GM13977 (cell line): ENCODE measurements around the gene NSG2.
"Not testable (repeated sequence)": the region's sequence is repeated elsewhere in the genome, so short reads cannot be mapped to it uniquely, and the experiment has no call there.

Experiments
- DNase-seq: peaks from one replicate; pipeline ENCODE4 v3.0.0; 2012; ENCODE audit warnings: low spot score
- in situ Hi-C: fragments of 300-500 bp; cut with MboI; formaldehyde crosslinking; loops from one replicate; pipeline ENCODE4 v1.12.0; 2022; ENCODE audit warnings: low sequenced_read_pairs, low pct_unique_long_range_greater_than_20kb, mixed read lengths, inconsistent platforms; ENCODE audit not compliant: unreplicated experiment
- TF ChIP-seq, protein P1 (sequence below): IDR thresholded peaks from 2 replicates; pipeline ENCODE4 v1.5.1; 2012; ENCODE audit warnings: mild to moderate bottlenecking, control low read depth; ENCODE audit not compliant: insufficient read depth; ENCODE audit errors: extremely low read depth, missing control alignments

Gene NSG2

DNA sequence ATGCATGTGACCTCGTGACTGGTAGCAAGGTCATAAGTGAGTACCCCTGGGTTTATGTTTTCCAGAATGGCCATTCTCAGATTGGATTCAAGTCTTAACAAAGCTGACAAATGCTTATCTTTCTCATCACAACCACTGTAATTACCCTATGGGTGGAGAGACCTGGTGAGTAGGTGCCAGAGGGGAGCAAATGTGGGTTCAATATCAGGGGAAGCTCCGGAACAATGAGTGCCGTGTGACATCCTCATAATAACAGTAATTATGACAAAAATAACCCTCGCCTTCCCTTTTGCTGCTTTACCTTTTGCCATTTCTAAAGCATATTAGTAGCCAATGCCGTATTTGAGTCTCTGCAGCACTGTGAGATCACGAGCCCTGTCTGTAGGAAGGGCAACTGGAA is 95.9 kb downstream of the NSG2 start:
- TF ChIP-seq, protein P1, sequence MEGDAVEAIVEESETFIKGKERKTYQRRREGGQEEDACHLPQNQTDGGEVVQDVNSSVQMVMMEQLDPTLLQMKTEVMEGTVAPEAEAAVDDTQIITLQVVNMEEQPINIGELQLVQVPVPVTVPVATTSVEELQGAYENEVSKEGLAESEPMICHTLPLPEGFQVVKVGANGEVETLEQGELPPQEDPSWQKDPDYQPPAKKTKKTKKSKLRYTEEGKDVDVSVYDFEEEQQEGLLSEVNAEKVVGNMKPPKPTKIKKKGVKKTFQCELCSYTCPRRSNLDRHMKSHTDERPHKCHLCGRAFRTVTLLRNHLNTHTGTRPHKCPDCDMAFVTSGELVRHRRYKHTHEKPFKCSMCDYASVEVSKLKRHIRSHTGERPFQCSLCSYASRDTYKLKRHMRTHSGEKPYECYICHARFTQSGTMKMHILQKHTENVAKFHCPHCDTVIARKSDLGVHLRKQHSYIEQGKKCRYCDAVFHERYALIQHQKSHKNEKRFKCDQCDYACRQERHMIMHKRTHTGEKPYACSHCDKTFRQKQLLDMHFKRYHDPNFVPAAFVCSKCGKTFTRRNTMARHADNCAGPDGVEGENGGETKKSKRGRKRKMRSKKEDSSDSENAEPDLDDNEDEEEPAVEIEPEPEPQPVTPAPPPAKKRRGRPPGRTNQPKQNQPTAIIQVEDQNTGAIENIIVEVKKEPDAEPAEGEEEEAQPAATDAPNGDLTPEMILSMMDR: no peak
- in situ Hi-C loops: no loop called here
- DNase-seq: no peak

DNA sequence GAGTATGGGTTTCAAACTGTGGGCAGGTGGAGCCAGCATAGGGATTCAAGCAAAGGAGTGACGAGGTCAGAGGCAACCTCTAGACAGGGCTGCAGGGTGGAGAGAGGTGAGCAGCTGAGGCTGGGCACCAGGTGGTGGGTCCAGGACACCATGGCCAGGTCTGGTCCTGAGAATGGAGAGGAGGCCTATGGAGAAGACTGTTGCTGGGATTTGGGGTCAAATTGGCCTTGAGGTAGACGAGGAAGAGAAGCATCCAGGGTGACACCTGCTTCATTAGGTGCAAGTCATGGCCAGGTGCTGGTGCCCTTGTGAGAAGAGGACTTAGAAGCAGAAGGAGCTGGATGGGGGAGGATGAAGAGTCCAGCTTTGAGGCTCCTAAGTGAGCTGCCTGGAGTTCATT is 99.6 kb downstream of the NSG2 start:
- in situ Hi-C loops: no loop called here
- DNase-seq: no peak
- TF ChIP-seq, protein P1: no peak

DNA sequence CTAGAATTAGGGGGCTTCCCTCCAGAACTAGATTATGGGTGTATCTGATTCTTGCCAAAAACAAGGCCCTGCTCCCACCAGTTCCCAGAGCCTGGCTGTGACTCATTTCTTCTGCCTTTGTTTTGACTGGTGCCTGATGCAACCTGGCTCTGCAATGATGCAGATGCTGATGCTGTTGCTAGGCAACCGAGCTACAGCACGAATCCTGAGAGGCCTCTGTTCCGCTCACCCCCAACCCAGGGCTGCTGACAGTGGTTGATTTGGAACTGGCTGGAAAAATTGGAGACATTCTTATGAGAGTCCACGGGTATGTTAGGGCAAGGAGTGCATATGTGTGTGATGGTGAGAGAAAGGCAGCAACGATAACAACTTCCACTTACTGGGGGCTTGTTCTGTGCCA is 100.3 kb downstream of the NSG2 start:
- in situ Hi-C loops: no loop called here
- DNase-seq: no peak
- TF ChIP-seq, protein P1: no peak

DNA sequence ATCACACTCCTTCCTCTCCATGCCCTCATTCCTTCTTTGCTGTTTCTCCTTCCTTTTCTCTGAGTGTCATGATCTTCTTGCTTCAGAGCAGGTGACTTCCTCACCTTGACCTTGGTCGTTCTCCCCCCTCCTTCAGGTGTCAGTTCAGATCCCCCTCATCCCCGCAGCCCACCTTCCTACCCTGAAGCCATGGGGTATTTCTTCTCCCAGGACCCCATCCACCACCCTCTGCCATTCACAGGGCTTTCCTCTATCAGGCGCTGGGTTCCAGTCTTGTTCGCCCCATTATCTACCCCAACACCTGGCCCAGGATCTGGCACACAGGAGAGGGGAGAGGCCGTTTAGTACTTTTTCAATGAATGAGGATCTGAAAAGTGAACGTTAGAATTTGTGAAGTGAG is 101.0 kb downstream of the NSG2 start:
- TF ChIP-seq, protein P1: no peak
- DNase-seq: no peak
- in situ Hi-C loops: no loop called here

DNA sequence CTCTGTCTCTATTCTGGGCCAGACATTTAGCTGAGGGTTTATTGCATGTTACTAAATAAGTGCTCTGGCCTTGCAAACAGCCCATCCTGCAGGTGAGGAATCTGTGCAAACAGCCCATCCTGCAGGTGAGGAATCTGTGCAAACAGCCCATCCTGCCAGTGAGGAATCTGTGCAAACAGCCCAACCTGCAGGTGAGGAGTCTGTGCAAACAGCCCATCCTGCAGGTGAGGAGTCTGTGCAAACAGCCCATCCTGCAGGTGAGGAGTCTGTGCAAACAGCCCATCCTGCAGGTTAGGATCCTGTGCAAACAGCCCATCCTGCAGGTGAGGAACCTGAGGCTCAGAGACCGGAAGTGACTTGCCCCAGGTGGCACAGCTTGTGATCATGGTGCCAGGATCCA is 101.5 kb downstream of the NSG2 start:
- DNase-seq, in situ Hi-C loops: not testable (repeated sequence)

DNA sequence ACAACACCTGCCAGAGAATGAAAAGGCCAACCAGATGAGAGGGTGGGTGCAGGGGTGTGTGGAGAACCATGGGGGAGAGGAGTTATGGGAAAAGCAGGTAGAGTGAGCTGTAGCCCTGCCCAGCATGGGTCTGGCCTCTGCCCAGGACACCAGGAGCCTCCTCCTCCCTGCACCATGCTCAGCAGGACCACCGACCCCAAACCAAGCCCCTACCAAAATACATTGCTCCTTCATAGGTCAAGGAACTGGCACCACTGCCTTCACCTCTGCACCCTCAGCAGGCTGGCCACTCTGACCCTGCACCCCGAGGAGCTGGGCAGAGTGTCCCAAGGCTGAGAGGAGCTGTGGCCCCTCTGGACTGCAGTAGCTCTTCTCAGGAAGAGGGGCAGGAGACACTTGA is 102.0 kb downstream of the NSG2 start:
- in situ Hi-C loops: no loop called here
- no peak for DNase-seq
- TF ChIP-seq, protein P1: no peak

DNA sequence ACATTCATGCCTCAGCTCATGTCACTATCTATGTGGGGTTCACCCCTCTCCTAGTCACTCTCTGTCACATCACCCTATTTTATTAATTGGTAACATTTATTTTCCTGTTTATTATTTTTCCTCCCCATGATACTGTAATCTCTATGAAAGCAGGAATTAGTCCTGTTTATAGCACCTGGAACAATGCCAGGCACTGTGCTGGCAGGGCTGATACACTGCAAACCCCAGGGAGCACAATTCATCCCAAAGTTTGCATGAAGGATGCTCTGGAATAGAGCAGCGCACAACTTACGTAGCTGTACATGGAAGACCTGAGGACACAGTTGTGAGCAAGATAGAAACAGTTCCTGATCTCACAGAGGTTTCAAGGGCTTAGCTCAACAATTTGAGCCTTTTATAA is 103.2 kb downstream of the NSG2 start:
- TF ChIP-seq, protein P1: no peak
- DNase-seq: no peak
- in situ Hi-C loops: no loop called here
